CD4-positive, alpha-beta T cell treated with Interleukin-1 beta for 1 hour (primary cell): ENCODE results near the gene CUX1.
"Not testable (repeated sequence)": the region's sequence is repeated elsewhere in the genome, so short reads cannot be mapped to it uniquely, and the experiment has no call there.

Experiments used
- DNase-seq, 2 donors: peaks; one replicate each; pipeline ENCODE4 v3.0.0-alpha.2; 2020 to 2022

The CUX1 gene

GRCh38 chr7:101989101-101989500 is 171.7 kb downstream of the CUX1 start:
- no peak for DNase-seq

- DNase-seq = peak in 1 of 2 donors; percentile 71
These were observed 173.5 kb downstream of the CUX1 start for GRCh38 chr7:101990811-101991418.

GRCh38 chr7:101991860-101992259 is 174.4 kb downstream of the CUX1 start:
- no peak for DNase-seq

GRCh38 chr7:101993311-101993710 is 175.9 kb downstream of the CUX1 start:
- DNase-seq = no peak

DNA sequence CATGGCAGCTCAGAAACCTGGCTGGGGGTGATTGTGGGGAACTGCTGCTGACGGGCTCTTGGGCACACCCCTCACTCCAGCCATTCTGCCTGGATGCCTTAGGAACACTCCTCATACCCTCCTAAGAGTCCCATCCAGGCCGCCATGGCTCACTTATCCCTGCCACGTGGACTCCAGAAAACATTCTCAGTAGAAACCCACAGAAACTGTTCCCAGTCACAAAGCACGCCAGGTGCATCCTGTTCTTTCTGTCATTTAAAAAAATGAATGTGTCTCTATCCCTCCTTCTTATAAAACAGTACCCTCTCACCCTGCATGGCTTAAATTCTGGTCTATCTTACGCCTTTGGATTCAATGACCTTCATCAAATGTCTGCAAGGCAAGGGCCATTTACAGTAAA is 177.7 kb downstream of the CUX1 start:
- DNase-seq = no peak

GRCh38 chr7:101996131-101996691 is 178.8 kb downstream of the CUX1 start:
- DNase-seq = no peak

DNA sequence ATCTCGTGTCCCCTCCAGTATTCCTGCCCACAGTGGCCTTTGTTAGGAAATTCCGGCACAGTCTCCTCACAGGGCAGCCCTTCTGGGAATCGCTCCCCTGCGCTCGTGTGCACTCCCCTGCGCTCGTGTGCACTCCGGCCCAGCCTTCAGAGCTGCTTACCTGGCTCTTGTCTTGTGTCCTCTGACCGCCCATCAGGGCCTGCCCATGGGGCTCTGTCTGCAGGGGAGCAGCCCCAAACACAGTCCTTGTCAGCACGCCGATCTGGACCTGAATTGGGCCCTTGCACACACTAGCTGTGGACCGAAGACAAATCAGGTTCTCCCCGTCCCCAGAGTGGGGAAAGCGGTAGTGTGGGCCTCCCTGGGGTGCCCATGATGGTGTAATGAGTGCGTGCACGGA is 179.4 kb downstream of the CUX1 start:
- DNase-seq = no peak

DNA sequence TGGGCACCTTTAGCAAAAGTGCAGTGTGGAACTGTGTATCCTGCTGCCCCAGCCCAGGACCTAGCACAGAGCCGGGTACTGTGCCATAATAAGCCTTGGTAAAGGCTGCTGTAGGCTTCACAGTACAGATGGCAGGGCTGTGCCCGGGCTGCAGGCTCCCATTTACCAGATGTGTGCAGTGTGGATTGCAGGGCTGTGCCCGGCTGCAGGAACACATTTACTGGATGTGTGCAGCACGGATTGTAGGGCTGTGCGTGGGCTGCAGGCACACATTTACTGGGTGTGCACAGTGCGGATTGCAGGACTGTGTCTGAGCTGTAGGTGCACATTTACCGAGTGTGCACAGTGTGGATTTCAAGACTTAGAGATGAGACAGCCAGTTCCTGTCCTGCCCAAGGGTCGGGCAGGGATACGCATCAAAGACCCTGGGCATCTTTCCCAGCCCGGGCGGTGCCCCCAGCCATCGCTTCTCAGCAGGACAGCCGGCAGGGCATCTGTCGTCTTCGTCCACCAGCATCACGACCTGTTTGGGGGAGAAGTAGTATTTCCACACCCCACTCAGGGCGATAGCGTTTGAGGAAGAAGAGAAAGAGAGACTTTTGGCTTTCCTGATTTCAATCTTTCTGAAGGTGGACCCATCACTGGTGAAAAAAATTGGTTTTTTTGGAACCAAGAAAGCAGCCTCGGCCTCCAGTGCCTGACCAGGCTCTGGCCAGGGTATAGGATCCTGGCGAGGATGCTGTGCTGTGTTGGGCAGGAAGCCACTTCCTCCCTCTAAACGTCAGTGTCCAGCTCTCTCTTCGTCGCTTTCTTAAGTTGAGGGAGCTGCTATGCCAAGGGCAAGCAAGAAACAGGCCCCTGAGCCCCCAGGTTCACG is 180.8 kb downstream of the CUX1 start:
- DNase-seq = no peak

- no peak for DNase-seq
These were observed 181.4 kb downstream of the CUX1 start for GRCh38 chr7:101998906-101999240.

DNA sequence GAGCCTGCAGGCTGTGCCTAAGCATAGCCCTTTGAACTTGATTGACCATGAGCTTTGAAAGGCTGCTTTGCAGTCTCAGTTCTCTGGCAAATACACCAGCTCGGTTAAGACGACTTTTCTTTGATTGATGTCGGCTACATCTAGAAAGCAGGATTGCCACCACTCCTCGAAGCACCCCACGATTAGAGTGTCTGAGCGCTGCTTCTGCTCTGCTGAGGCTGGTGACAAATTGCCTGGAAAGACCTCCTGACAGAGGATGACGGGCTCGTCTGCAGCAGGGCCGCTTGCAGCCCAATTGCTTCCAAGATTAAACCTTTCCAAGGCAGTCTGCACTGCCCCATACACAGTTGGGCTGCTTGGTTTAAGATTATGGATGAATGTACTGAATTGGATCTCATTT is 182.0 kb downstream of the CUX1 start:
- DNase-seq = no peak

DNA sequence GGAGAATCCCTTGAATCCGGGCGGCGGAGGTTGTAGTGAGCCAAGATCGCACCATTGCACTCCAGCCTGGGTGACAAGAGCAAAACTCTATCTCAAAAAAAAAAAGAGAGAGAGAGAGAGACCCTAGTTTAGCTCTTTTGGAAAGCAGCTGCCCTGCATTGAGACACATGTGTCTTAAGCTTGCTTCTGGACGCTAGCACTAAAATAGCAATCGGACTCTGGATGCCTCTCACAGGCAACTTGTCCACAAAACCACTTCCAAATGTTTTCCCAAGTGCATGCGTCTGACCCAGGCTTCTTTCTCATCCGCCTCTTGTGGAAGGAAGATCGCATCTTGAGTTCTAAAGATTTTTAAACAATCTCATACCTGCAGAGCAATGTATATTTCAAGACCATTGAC is 182.7 kb downstream of the CUX1 start:
- DNase-seq = no peak

GRCh38 chr7:102004229-102004628 is 186.8 kb downstream of the CUX1 start:
- no peak for DNase-seq

DNA sequence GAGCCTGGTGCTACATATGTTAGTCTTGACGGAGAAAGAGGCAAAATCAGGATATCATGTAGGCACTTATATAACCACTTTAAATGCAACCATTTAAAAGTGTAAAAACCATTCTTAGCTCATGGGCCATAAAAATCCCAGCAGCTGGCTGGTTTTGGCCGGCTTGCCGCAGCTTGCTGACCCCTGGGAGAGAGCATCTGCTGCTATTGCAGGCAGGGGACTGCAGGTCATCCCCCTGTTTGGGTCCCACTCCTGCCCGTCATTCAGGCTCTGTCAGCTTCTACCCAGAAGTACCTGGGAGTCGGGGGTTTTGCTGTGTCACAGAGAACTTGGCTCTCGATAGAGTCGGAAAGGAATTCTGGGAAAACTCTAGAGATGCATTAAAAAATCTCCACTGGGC is 187.4 kb downstream of the CUX1 start:
- DNase-seq = no peak

DNA sequence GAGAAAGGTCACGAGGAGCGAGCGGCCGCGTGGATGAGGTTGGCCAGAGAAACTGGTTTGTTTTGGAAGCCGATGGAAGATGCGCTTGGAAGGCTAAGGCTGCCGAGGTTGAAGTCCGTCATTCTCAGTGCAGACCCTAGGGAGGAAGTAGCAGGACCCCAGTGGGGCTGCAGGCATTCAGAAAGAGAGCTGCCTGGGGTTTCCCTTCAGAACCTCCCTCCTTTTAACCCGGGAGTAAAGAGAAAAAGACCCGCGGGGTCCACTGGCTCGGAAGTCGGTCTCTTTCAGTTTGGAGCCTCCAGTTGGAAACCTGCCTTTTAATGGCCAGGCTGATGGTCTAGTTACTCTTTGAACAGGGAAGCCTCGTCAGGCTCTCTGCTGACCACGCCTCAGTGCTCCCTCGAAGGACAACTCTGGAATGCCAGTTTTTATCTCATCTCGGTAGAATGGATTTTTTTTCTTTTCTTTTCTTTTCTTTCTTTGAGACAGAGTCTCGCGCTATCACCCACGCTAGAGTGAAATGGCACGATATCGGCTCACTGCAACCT is 188.6 kb downstream of the CUX1 start:
- no peak for DNase-seq

DNA sequence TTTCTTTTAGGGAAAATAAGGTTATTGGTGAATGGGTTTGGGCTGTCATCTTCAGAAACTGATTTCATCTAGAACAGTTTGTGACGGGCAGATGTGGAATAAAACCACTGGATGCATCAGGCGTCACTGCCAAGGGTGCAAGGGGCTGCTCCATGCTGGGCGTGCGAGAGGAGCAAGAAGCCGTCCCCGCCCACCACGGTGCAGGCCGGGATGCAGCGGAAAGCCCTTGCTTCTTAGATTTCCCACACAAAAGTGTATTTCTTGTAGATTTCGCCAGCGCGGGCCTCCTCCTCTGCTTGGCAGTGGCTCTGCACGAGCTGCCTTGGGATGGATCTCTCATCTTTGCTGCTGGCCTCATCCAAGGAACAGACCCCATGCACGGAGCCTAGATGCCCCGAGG is 189.3 kb downstream of the CUX1 start:
- DNase-seq = no peak

- no peak for DNase-seq
These were observed 191.3 kb downstream of the CUX1 start for GRCh38 chr7:102008535-102009262.

- DNase-seq = no peak
These were observed 192.2 kb downstream of the CUX1 start for GRCh38 chr7:102009628-102010027.

- DNase-seq = not testable (repeated sequence)
These were observed 194.8 kb downstream of the CUX1 start for GRCh38 chr7:102012112-102012830.

DNA sequence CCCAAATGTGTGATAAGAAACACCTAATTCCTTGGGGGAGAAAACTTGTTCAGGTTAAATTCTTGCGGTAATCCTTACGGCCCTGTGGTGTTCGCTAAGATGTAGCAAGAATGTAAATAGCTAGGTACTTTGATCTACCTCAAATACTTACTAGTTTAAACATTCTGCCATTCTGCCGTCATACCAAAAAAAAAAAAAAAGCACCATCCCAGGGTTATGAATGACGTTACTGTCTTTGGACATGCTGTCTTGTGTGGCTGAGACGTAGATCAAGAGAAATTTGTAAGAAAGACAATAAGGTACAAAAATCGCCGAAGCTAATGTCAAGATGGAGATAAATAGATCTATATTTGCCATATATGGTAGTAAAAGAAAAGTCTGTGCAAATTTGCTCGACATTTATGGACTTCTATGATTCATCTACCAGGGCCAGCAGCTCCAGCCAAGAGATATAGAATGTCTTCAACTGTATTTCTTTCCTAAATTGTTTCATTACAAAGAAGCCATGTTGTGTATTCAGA is 195.6 kb downstream of the CUX1 start:
- no peak for DNase-seq

DNA sequence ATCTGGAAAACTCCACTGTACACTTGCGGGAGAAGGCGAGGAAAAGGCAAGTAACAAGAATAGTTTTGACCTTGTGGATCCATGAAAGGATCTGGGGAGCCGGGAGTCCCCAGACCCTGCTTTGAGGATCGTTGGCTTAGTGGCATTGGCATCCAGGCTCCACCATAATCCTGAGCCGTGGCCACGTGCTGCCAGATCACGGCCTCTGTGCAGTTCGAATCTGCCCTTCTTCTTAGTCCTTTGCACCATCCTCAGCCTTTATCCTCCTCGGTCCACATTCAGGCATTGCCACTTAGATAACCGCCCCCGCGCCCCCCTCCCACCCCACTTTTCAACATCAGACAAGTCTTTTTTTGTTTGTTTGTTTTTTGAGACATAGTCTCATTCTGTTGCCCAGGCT is 201.4 kb downstream of the CUX1 start:
- no peak for DNase-seq

DNA sequence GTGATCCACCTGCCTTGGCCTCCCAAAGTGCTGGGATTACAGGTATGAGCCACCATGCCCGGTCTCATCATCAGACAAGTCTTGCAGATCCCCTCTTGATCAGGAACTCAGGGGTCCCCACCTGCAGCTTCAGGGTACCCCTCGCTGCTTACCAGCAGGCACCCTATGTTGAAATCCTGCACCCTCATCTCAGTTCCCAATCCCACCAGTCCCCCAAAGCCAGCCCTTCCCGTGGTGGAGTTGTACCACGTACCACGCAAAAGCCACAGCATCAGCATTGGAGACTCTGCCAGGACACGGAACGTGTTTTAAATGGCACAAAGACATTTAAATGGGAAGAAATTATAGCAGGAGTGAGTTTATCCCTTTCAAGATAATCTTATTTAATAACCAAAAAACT is 202.0 kb downstream of the CUX1 start:
- no peak for DNase-seq

GRCh38 chr7:102021841-102022618 is 204.6 kb downstream of the CUX1 start:
- DNase-seq = no peak
